Measurements from ENCODE around the gene NPIPB12. TPM values are rescaled to one million over a fixed set of nuclear protein-coding genes. Genes with fewer than 3 reads are reported as not detected.
"Not testable (repeated sequence)": the region's sequence is repeated elsewhere in the genome, so short reads cannot be mapped to it uniquely, and the experiment has no call there.

The NPIPB12 gene
- 10 to 100 TPM; 42.1 to 44.3 TPM for total RNA-seq

- intact Hi-C loops (cut with DNase I, micrococcal nuclease); H3K27me3 Mint-ChIP-seq; H3K9me3 Mint-ChIP-seq (ENCODE audit: low read depth); CTCF ChIA-PET; H3K27ac Mint-ChIP-seq; POLR2A ChIA-PET; H3K4me1 Mint-ChIP-seq; ATAC-seq; DNase-seq; H3K4me3 Mint-ChIP-seq; H3K36me3 Mint-ChIP-seq (ENCODE audit: low read depth): not testable (repeated sequence)
Measured at GRCh38 chr16:29506308-29506707, at the start of gene NPIPB12. Gene NPIPB12, minus strand, starts transcription at chr16:29506408.

- intact Hi-C loops (cut with DNase I, micrococcal nuclease); H3K27ac Mint-ChIP-seq; H3K4me3 Mint-ChIP-seq; H3K27me3 Mint-ChIP-seq; H3K36me3 Mint-ChIP-seq (ENCODE audit: low read depth); ATAC-seq; H3K9me3 Mint-ChIP-seq (ENCODE audit: low read depth); CTCF ChIA-PET; POLR2A ChIA-PET; H3K4me1 Mint-ChIP-seq; DNase-seq: not testable (repeated sequence)
Measured at GRCh38 chr16:29521520-29521919, 15.3 kb upstream of the NPIPB12 start.

GRCh38 chr16:29482276-29482675 is 23.9 kb downstream of the NPIPB12 start:
- DNase-seq, result peak; percentile 0
- H3K4me3 Mint-ChIP-seq; H3K9me3 Mint-ChIP-seq (ENCODE audit: low read depth); POLR2A ChIA-PET; H3K36me3 Mint-ChIP-seq (ENCODE audit: low read depth); ATAC-seq; H3K27me3 Mint-ChIP-seq; intact Hi-C loops (cut with DNase I, micrococcal nuclease); CTCF ChIA-PET; H3K4me1 Mint-ChIP-seq; H3K27ac Mint-ChIP-seq: not testable (repeated sequence)

- H3K27me3 Mint-ChIP-seq; DNase-seq; CTCF ChIA-PET; POLR2A ChIA-PET; H3K27ac Mint-ChIP-seq; intact Hi-C loops (cut with DNase I, micrococcal nuclease); H3K9me3 Mint-ChIP-seq (ENCODE audit: low read depth); H3K4me3 Mint-ChIP-seq; H3K4me1 Mint-ChIP-seq; H3K36me3 Mint-ChIP-seq (ENCODE audit: low read depth): not testable (repeated sequence)
- ATAC-seq, result peak; percentile 56
Measured at GRCh38 chr16:29472065-29472464, 34.1 kb downstream of the NPIPB12 start.

GRCh38 chr16:29469660-29470059 is 36.5 kb downstream of the NPIPB12 start:
- intact Hi-C loops (cut with DNase I, micrococcal nuclease); H3K27ac Mint-ChIP-seq; H3K9me3 Mint-ChIP-seq (ENCODE audit: low read depth): not testable (repeated sequence)

GRCh38 chr16:29467654-29468366 is 38.4 kb downstream of the NPIPB12 start:
- H3K4me3 Mint-ChIP-seq; H3K27ac Mint-ChIP-seq; H3K9me3 Mint-ChIP-seq (ENCODE audit: low read depth); intact Hi-C loops (cut with DNase I, micrococcal nuclease); DNase-seq; H3K36me3 Mint-ChIP-seq (ENCODE audit: low read depth); CTCF ChIA-PET; H3K27me3 Mint-ChIP-seq; H3K4me1 Mint-ChIP-seq; POLR2A ChIA-PET: not testable (repeated sequence)
- peak; percentile 54 for ATAC-seq

More at GRCh38 chr16:29469660-29470059, 36.5 kb downstream of the NPIPB12 start:
- H3K4me3 Mint-ChIP-seq; H3K4me1 Mint-ChIP-seq; H3K27me3 Mint-ChIP-seq; CTCF ChIA-PET; POLR2A ChIA-PET; H3K36me3 Mint-ChIP-seq (ENCODE audit: low read depth): not testable (repeated sequence)
- ATAC-seq, result peak; percentile 31
- DNase-seq, result peak; percentile 37

GRCh38 chr16:29466904-29467303 is 39.3 kb downstream of the NPIPB12 start:
- H3K9me3 Mint-ChIP-seq (ENCODE audit: low read depth); H3K4me3 Mint-ChIP-seq; CTCF ChIA-PET; H3K27ac Mint-ChIP-seq; H3K4me1 Mint-ChIP-seq; DNase-seq; intact Hi-C loops (cut with DNase I, micrococcal nuclease); H3K36me3 Mint-ChIP-seq (ENCODE audit: low read depth); POLR2A ChIA-PET; H3K27me3 Mint-ChIP-seq: not testable (repeated sequence)
- ATAC-seq, result peak; percentile 55

- H3K27ac Mint-ChIP-seq; POLR2A ChIA-PET; DNase-seq; intact Hi-C loops (cut with DNase I, micrococcal nuclease); H3K9me3 Mint-ChIP-seq (ENCODE audit: low read depth); H3K36me3 Mint-ChIP-seq (ENCODE audit: low read depth); CTCF ChIA-PET; H3K4me3 Mint-ChIP-seq; H3K4me1 Mint-ChIP-seq; H3K27me3 Mint-ChIP-seq: not testable (repeated sequence)
- peak; percentile 47 for ATAC-seq
Measured at GRCh38 chr16:29465985-29466824, 40.0 kb downstream of the NPIPB12 start.

- CTCF ChIA-PET; DNase-seq; H3K36me3 Mint-ChIP-seq (ENCODE audit: low read depth); POLR2A ChIA-PET; intact Hi-C loops (cut with DNase I, micrococcal nuclease); H3K27me3 Mint-ChIP-seq; H3K9me3 Mint-ChIP-seq (ENCODE audit: low read depth); ATAC-seq; H3K4me1 Mint-ChIP-seq; H3K27ac Mint-ChIP-seq; H3K4me3 Mint-ChIP-seq: not testable (repeated sequence)
Measured at GRCh38 chr16:29460647-29461030, 45.6 kb downstream of the NPIPB12 start.

- H3K9me3 Mint-ChIP-seq (ENCODE audit: low read depth); ATAC-seq; H3K36me3 Mint-ChIP-seq (ENCODE audit: low read depth); DNase-seq; POLR2A ChIA-PET; H3K4me3 Mint-ChIP-seq; H3K4me1 Mint-ChIP-seq; intact Hi-C loops (cut with DNase I, micrococcal nuclease); H3K27ac Mint-ChIP-seq; H3K27me3 Mint-ChIP-seq; CTCF ChIA-PET: not testable (repeated sequence)
Measured at GRCh38 chr16:29459706-29460646, 46.2 kb downstream of the NPIPB12 start, which contains the start of gene SULT1A4. Gene SULT1A4, plus strand, starts transcription at chr16:29459913. Its CDS starts 1,473 bp downstream, at chr16:29461386.

- H3K4me1 Mint-ChIP-seq; POLR2A ChIA-PET; intact Hi-C loops (cut with DNase I, micrococcal nuclease); H3K9me3 Mint-ChIP-seq (ENCODE audit: low read depth); ATAC-seq; H3K36me3 Mint-ChIP-seq (ENCODE audit: low read depth); H3K4me3 Mint-ChIP-seq; CTCF ChIA-PET; H3K27ac Mint-ChIP-seq; H3K27me3 Mint-ChIP-seq: not testable (repeated sequence)
- DNase-seq, result peak; percentile 4
Measured at GRCh38 chr16:29457660-29458059, 48.5 kb downstream of the NPIPB12 start.
